ENCODE results near the gene ADIRF. TPM values are rescaled to one million over a fixed set of nuclear protein-coding genes. Genes with fewer than 3 reads are reported as not detected.

The ADIRF gene
- polyA plus RNA-seq, 1 donor (not counting 4 experiments of a cell fraction or from before 2014, with no cell fraction given): 157 TPM

GRCh38 chr10:86972613-86973380, 4.5 kb downstream of the ADIRF start:
- Histone ChIP-seq H2AFZ (ENCODE audit: control insufficient read depth, low read length) (no peak overlapping the region), H3K36me3 (ENCODE audit: control insufficient read depth in 2 of 2, extremely low read depth in 1 of 2, insufficient read depth in 2 of 2, low read length in 2 of 2) (no peaks in the 10 kb centered on the region), H3K4me2 (ENCODE audit: control insufficient read depth, extremely low read depth, insufficient read depth, low read depth, low read length) (peak overlapping the region; percentile 31), H3K9me3 (ENCODE audit: control insufficient read depth, low read depth, low read length) (no peaks in the 10 kb centered on the region), H3K9me1 (ENCODE audit: control insufficient read depth, extremely low read depth, insufficient read depth, low read length) (no peaks in the 10 kb centered on the region), H3K4me1 (ENCODE audit: control insufficient read depth, extremely low read depth, insufficient read depth, low read length) (peaks cover 52% of the 10 kb centered on the region), H3K4me3 (ENCODE audit: control insufficient read depth in 2 of 3, extremely low read depth in 1 of 3, insufficient read depth in 2 of 3, low read depth in 1 of 3, low read length in 3 of 3) (no peak overlapping the region), H3K79me2 (ENCODE audit: control insufficient read depth, insufficient read depth, low read length) (peaks cover 9% of the 10 kb centered on the region), H4K20me1 (ENCODE audit: control insufficient read depth, extremely low read depth, insufficient read depth, low read length) (no peaks in the 10 kb centered on the region), H3K27me3 (ENCODE audit: control insufficient read depth, extremely low read depth, insufficient read depth, low read length) (no peaks in the 10 kb centered on the region), H3K27ac (ENCODE audit: control insufficient read depth, insufficient read depth, low read length) (peak overlapping the region; percentile 100), H3K9ac (ENCODE audit: control insufficient read depth, extremely low read depth, insufficient read depth, low read length) (peak overlapping the region; percentile 97)
- TF ChIP-seq EZH2 (IDR thresholded peaks at IDR 0.05; ENCODE audit: low read length) (no peak), CTCF (optimal IDR thresholded peaks at IDR 0.05 in 1 of 3, IDR thresholded peaks at IDR 0.05 in 1 of 3, conservative IDR thresholded peaks at IDR 0.05 in 1 of 3; ENCODE audit: extremely low read depth in 1 of 3, insufficient read depth in 2 of 3, low read length in 3 of 3) (no peak)
- DNase-seq (ENCODE audit: low read depth, low spot score): no peak
- dilution Hi-C loops (cut with MboI; ENCODE audit: extremely low pct_ligation_motif_present, low sequenced_read_pairs): no loop called here
- FAIRE-seq: no peak

- H3K4me2 ChIP-seq (ENCODE audit: control insufficient read depth, extremely low read depth, insufficient read depth, low read depth, low read length): peak overlapping the region; percentile 92
- peak overlapping the region; percentile 63 for H3K9ac ChIP-seq (ENCODE audit: control insufficient read depth, extremely low read depth, insufficient read depth, low read length)
- peaks cover 59% of the 10 kb centered on the region for H3K4me1 ChIP-seq (ENCODE audit: control insufficient read depth, extremely low read depth, insufficient read depth, low read length)
- no peak for DNase-seq (ENCODE audit: low read depth, low spot score)
- H3K36me3 ChIP-seq (ENCODE audit: control insufficient read depth in 2 of 2, extremely low read depth in 1 of 2, insufficient read depth in 2 of 2, low read length in 2 of 2): no peaks in the 10 kb centered on the region
- no peaks in the 10 kb centered on the region for H3K9me3 ChIP-seq (ENCODE audit: control insufficient read depth, low read depth, low read length)
- H3K79me2 ChIP-seq (ENCODE audit: control insufficient read depth, insufficient read depth, low read length): no peaks in the 10 kb centered on the region
- no peaks in the 10 kb centered on the region for H3K27me3 ChIP-seq (ENCODE audit: control insufficient read depth, extremely low read depth, insufficient read depth, low read length)
- H3K9me1 ChIP-seq (ENCODE audit: control insufficient read depth, extremely low read depth, insufficient read depth, low read length): no peaks in the 10 kb centered on the region
- dilution Hi-C loops (cut with MboI; ENCODE audit: extremely low pct_ligation_motif_present, low sequenced_read_pairs): no loop called here
- peak overlapping the region; percentile 19 to 63 (median 36) for H3K4me3 ChIP-seq (ENCODE audit: control insufficient read depth in 2 of 3, extremely low read depth in 1 of 3, insufficient read depth in 2 of 3, low read depth in 1 of 3, low read length in 3 of 3)
- TF ChIP-seq CTCF (optimal IDR thresholded peaks at IDR 0.05 in 1 of 3, IDR thresholded peaks at IDR 0.05 in 1 of 3, conservative IDR thresholded peaks at IDR 0.05 in 1 of 3; ENCODE audit: extremely low read depth in 1 of 3, insufficient read depth in 2 of 3, low read length in 3 of 3) (no peak), EZH2 (IDR thresholded peaks at IDR 0.05; ENCODE audit: low read length) (no peak)
- no peaks in the 10 kb centered on the region for H4K20me1 ChIP-seq (ENCODE audit: control insufficient read depth, extremely low read depth, insufficient read depth, low read length)
- peak; percentile 64 for FAIRE-seq
- peak overlapping the region; percentile 81 for H2AFZ ChIP-seq (ENCODE audit: control insufficient read depth, low read length)
- peak overlapping the region; percentile 74 for H3K27ac ChIP-seq (ENCODE audit: control insufficient read depth, insufficient read depth, low read length)
Measured at GRCh38 chr10:86974484-86974883, 6.2 kb downstream of the ADIRF start.
